Peyer's patch (tissue), 4 donors: ENCODE data around the gene SH3RF3. TPM values are rescaled to one million over a fixed set of nuclear protein-coding genes. Genes with fewer than 3 reads are reported as not detected.
A peak's percentile ranks its signal among the peaks of the same experiment; 100 is the strongest.

ENCODE experiments used
- DNase-seq, 3 donors: peaks; one replicate each; pipeline ENCODE4 v3.0.0-alpha.2; 2017 to 2019
- H3K27ac ChIP-seq, 4 donors: fragments of 200-600 bp; sonication (generic); one replicate each; pipeline ENCODE4 v1.5.1; 2016 to 2019
- H3K27me3 ChIP-seq, 2 donors: fragments of 200-600 bp; sonication (generic); one replicate each; pipeline ENCODE4 v1.5.1; 2019
- H3K36me3 ChIP-seq, 3 donors: fragments of 200-600 bp; sonication (generic); one replicate each; pipeline ENCODE4 v1.5.1; 2016 to 2019
- H3K4me1 ChIP-seq, 4 donors: fragments of 200-600 bp; sonication (generic); one replicate each; pipeline ENCODE4 v1.5.1; 2016 to 2019
- H3K4me3 ChIP-seq, 4 donors: fragments of 200-600 bp; sonication (generic); 1 replicate in 3 of 4; 2 replicates in 1 of 4; pipeline ENCODE4 v1.5.1; 2016 to 2019; ENCODE audit warnings: mild to moderate bottlenecking in 1 of 4
- H3K9me3 ChIP-seq, 4 donors: fragments of 200-600 bp; sonication (generic); one replicate each; pipeline ENCODE4 v1.5.1; 2016 to 2019; ENCODE audit warnings: mild to moderate bottlenecking in 1 of 4
- CTCF ChIP-seq, 6 experiments: fragments of 450-650 bp in 4 of 6; fragments of 200-600 bp in 2 of 6; sonication (generic) in 1 of 6; IDR thresholded peaks; one replicate each; pipeline ENCODE4 v1.5.1; 2017 to 2019; ENCODE audit warnings: antibody characterized with exemption in 6 of 6, mild to moderate bottlenecking in 3 of 6, moderate library complexity in 1 of 6
- POLR2A ChIP-seq, 2 donors: fragments of 450-650 bp; IDR thresholded peaks; one replicate each; pipeline ENCODE4 v1.5.1; 2017; ENCODE audit warnings: antibody characterized with exemption in 2 of 2, mild to moderate bottlenecking in 2 of 2, moderate library complexity in 2 of 2
- total RNA-seq, 4 donors: library from RNA; depleted of rRNA; stranded (reverse); fragments of >200 nt; gene quantifications; one replicate each; pipeline ENCODE4 v1.1.0, GENCODE V29; 2016

SH3RF3 gene
- total RNA-seq, 4 donors from 2014 or later = 1.1 to 5.0 (median 3.3) TPM

- H3K27me3 ChIP-seq = no peaks in the 10 kb centered on the region
- H3K27ac ChIP-seq = peak overlapping the region in 1 of 4 donors; percentile 25
- no peak for DNase-seq
- no peaks in the 10 kb centered on the region for H3K9me3 ChIP-seq
- no peak overlapping the region for H3K4me3 ChIP-seq
- no peaks in the 10 kb centered on the region for H3K36me3 ChIP-seq
- TF ChIP-seq CTCF (IDR thresholded peaks at IDR 0.05) (no peak), POLR2A (IDR thresholded peaks at IDR 0.05) (no peak)
- H3K4me1 ChIP-seq = no peaks in the 10 kb centered on the region
Observed at GRCh38 chr2:109231428-109231827, 102.4 kb downstream of the SH3RF3 start.

GRCh38 chr2:109231996-109232705 lies 103.1 kb downstream of the SH3RF3 start:
- no peak for DNase-seq

DNA sequence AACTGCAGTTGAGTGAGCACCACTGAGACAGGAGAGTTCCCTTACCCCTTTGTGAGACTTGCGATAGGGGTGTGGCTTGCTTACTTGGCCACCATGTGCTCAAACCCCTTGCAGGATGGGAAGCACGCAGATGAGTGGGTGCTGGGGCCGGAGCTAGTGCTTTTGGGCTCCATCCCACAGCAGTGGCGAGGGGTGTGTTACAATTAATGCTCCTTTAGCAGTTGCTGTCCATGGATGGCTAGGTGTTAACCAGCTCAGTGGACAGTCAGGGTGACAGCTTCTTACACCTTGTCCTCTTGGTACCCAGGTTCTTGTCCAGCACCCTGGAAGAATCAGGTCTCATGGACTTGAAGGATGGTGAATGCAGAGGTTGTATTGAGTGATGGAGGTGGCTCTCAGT lies 103.9 kb downstream of the SH3RF3 start:
- TF ChIP-seq CTCF (IDR thresholded peaks at IDR 0.05) (no peak), POLR2A (IDR thresholded peaks at IDR 0.05) (no peak)
- H3K4me3 ChIP-seq = no peak overlapping the region
- H3K4me1 ChIP-seq = no peaks in the 10 kb centered on the region
- H3K27me3 ChIP-seq = no peaks in the 10 kb centered on the region
- no peak for DNase-seq
- H3K36me3 ChIP-seq = no peaks in the 10 kb centered on the region
- H3K27ac ChIP-seq = no peak overlapping the region
- H3K9me3 ChIP-seq = no peaks in the 10 kb centered on the region

More at GRCh38 chr2:109231996-109232705, 103.1 kb downstream of the SH3RF3 start:
- Histone ChIP-seq H3K4me1 (no peaks in the 10 kb centered on the region), H3K27me3 (no peaks in the 10 kb centered on the region), H3K36me3 (no peaks in the 10 kb centered on the region), H3K9me3 (no peaks in the 10 kb centered on the region), H3K27ac (no peak overlapping the region), H3K4me3 (no peak overlapping the region)
- no peak for TF ChIP-seq CTCF (IDR thresholded peaks at IDR 0.05)
- no peak for TF ChIP-seq POLR2A (IDR thresholded peaks at IDR 0.05)

DNA sequence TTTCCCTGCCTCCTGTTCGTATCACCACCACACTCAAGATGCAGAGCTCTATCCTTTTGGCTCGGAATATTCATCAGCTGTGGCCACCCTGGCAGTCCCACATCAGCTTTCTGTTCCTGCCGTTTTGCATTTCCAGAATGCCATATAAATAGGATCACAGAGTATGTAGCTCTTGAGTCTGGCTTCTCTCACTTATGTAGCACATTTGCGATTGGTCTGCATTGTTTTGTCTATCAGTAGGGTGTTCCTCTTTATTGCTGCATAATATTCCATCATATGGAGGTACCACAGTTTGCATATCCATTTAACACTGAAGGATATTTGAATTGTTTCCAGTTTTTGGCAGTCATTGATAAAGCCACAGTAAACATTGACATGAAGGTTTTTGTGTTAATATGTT lies 104.6 kb downstream of the SH3RF3 start:
- no peaks in the 10 kb centered on the region for H3K27me3 ChIP-seq
- TF ChIP-seq POLR2A (IDR thresholded peaks at IDR 0.05) (no peak), CTCF (IDR thresholded peaks at IDR 0.05) (no peak)
- no peaks in the 10 kb centered on the region for H3K4me1 ChIP-seq
- H3K27ac ChIP-seq = no peak overlapping the region
- no peaks in the 10 kb centered on the region for H3K36me3 ChIP-seq
- H3K9me3 ChIP-seq = no peaks in the 10 kb centered on the region
- no peak overlapping the region for H3K4me3 ChIP-seq
- no peak for DNase-seq

GRCh38 chr2:109234355-109234754 lies 105.3 kb downstream of the SH3RF3 start:
- H3K36me3 ChIP-seq = no peaks in the 10 kb centered on the region
- no peak overlapping the region for H3K27ac ChIP-seq
- no peak for DNase-seq
- no peaks in the 10 kb centered on the region for H3K27me3 ChIP-seq
- no peak for TF ChIP-seq POLR2A (IDR thresholded peaks at IDR 0.05)
- TF ChIP-seq CTCF (IDR thresholded peaks at IDR 0.05) = no peak
- no peaks in the 10 kb centered on the region for H3K4me1 ChIP-seq
- H3K9me3 ChIP-seq = no peaks in the 10 kb centered on the region
- H3K4me3 ChIP-seq = no peak overlapping the region
